ENCODE data around the gene VPS33B. TPM values are rescaled to one million over a fixed set of nuclear protein-coding genes. Genes with fewer than 3 reads are reported as not detected.

VPS33B gene
- total RNA-seq, 2 donors from 2014 or later: 7.3 to 12.2 TPM

DNA sequence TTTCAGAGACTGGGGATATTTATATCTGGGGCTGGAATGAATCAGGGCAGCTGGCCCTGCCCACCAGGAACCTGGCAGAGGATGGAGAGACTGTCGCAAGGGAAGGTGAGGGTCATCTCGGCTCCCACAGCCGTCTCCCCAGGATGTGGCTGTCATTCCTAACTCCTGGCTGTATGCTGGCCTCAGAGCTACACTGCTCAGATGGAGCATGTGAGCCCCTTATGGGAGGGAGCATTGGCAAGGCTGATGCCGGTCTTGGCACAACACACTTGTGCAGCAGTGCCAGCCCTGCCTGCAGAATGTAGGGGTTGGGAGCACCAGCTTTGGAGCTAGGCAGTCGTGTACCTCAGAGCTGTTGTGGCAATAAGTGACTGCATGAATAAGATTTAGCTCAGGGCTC is 62.5 kb downstream of the VPS33B start:
- peak; percentile 81 for ATAC-seq (ENCODE audit: insufficient number of reproducible peaks, low FRiP score, low read depth)

DNA sequence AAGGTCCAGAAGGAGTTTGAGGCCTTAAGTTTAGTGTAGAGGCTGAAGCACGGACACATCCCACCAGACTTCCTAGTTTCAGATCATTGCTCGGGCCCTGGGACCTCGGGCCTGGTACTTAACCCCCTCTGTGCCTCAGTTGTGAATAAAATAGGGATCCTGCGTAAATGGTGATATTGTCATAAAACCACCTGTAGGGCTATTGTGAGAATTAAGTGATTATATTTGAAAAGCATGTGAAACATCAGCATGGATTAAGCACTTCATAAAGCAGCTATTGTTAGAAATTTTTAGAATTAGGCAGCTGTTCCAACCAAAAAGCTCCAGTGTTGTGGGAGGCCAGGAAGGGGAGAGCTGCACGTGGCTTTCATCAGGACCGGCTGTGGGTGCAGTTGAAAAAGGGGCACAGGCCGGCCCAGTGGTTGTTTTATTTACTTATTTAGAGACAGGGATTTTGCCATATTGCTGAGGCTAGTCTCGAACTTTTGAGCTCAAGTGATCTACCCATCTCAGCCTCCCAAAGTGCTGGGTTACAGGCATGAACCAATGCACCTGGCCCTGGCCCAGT is 63.3 kb downstream of the VPS33B start:
- DNase-seq (ENCODE audit: low spot score) (no peak), ATAC-seq (ENCODE audit: insufficient number of reproducible peaks, low FRiP score, low read depth) (no peak)
- TF ChIP-seq, protein P1, sequence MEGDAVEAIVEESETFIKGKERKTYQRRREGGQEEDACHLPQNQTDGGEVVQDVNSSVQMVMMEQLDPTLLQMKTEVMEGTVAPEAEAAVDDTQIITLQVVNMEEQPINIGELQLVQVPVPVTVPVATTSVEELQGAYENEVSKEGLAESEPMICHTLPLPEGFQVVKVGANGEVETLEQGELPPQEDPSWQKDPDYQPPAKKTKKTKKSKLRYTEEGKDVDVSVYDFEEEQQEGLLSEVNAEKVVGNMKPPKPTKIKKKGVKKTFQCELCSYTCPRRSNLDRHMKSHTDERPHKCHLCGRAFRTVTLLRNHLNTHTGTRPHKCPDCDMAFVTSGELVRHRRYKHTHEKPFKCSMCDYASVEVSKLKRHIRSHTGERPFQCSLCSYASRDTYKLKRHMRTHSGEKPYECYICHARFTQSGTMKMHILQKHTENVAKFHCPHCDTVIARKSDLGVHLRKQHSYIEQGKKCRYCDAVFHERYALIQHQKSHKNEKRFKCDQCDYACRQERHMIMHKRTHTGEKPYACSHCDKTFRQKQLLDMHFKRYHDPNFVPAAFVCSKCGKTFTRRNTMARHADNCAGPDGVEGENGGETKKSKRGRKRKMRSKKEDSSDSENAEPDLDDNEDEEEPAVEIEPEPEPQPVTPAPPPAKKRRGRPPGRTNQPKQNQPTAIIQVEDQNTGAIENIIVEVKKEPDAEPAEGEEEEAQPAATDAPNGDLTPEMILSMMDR (IDR thresholded peaks at IDR 0.05): no peak
- H3K27ac ChIP-seq: peak overlapping the region; percentile 67 to 76
- no peaks in the 10 kb centered on the region for H3K27me3 ChIP-seq (replicated peaks; ENCODE audit: insufficient read depth)
- H3K9me3 ChIP-seq: no peaks in the 10 kb centered on the region
- no peaks in the 10 kb centered on the region for H3K36me3 ChIP-seq
- H3K4me1 ChIP-seq (ENCODE audit: control insufficient read depth in 1 of 2, low read depth in 2 of 2): peaks cover 19 to 56% of the 10 kb centered on the region in 2 donors
- H3K4me3 ChIP-seq: no peak overlapping the region

More for the DNA sequence above, 62.5 kb downstream of the VPS33B start:
- no peaks in the 10 kb centered on the region for H3K27me3 ChIP-seq (replicated peaks; ENCODE audit: insufficient read depth)
- peak overlapping the region; percentile 38 for H3K4me3 ChIP-seq
- H3K9me3 ChIP-seq: no peaks in the 10 kb centered on the region
- no peaks in the 10 kb centered on the region for H3K36me3 ChIP-seq
- H3K4me1 ChIP-seq (ENCODE audit: control insufficient read depth in 1 of 2, low read depth in 2 of 2): peaks cover 19 to 56% of the 10 kb centered on the region in 2 donors
- TF ChIP-seq, protein P1 (IDR thresholded peaks at IDR 0.05): no peak
- DNase-seq (ENCODE audit: low spot score): peak; percentile 54
- peak overlapping the region; percentile 67 to 76 for H3K27ac ChIP-seq

DNA sequence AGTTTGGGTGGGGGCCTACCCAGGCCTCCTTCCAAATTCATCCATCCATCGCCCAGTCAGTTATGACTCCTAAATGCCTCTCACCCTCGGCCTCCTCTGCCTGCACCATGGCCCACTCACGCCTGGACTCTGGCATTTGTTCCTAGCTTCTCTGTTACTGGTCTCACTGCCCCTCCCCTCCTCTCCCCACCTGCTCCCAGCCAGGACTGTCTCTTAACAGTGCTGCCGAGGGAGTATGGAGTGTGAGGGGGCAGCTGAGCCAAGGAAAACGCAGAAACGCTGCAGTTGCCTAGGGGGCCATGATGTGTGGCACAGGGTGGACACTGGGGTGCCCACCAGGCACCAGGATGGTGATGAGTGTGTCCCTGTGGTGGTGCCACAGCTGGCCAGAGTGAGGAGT is 64.6 kb downstream of the VPS33B start:
- Histone ChIP-seq H3K4me1 (ENCODE audit: control insufficient read depth in 1 of 2, low read depth in 2 of 2) (peaks cover 19 to 56% of the 10 kb centered on the region in 2 donors), H3K4me3 (peak overlapping the region; percentile 82), H3K27me3 (replicated peaks; ENCODE audit: insufficient read depth) (no peaks in the 10 kb centered on the region), H3K27ac (peak overlapping the region; percentile 16 to 67), H3K36me3 (peaks cover 10% of the 10 kb centered on the region), H3K9me3 (no peaks in the 10 kb centered on the region)
- no peak for ATAC-seq (ENCODE audit: insufficient number of reproducible peaks, low FRiP score, low read depth)
- TF ChIP-seq, protein P1 (IDR thresholded peaks at IDR 0.05): no peak
- no peak for DNase-seq (ENCODE audit: low spot score)

DNA sequence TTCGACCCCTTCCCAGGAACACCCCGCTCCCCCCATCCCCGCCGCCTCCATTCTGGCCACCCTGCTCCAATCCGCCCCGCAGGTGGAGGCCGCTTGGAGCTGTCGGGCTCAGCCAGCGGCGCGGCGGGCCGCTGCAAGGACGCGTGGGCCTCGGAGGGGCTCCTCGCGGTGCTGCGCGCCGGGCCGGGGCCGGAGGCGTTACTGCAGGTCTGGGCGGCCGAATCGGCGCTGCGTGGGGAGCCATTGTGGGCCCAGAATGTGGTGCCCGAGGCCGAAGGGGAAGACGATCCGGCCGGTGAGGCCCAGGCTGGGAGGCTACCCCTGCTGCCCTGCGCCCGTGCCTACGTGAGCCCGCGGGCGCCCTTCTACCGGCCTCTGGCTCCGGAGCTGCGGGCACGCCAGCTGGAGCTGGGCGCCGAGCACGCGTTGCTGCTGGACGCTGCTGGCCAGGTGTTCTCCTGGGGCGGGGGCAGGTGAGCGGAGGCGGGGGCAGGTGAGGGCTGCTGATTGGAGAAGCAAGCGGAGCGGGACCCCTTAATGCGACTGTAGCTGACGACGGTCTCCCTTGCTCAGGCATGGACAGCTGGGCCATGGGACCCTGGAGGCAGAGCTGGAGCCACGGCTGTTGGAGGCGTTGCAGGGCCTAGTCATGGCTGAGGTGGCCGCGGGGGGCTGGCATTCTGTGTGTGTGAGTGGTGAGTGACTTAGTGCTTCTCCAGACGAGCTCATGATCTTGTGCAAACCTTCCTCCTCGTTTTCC is 65.2 kb downstream of the VPS33B start:
- TF ChIP-seq, protein P1 (IDR thresholded peaks at IDR 0.05): no peak
- Histone ChIP-seq H3K27me3 (replicated peaks; ENCODE audit: insufficient read depth) (no peaks in the 10 kb centered on the region), H3K27ac (peak overlapping the region; percentile 16 to 67), H3K4me3 (peak overlapping the region; percentile 82), H3K9me3 (no peaks in the 10 kb centered on the region), H3K4me1 (ENCODE audit: control insufficient read depth in 1 of 2, low read depth in 2 of 2) (peaks cover 19 to 56% of the 10 kb centered on the region in 2 donors), H3K36me3 (peaks cover 10% of the 10 kb centered on the region)
- no peak for DNase-seq (ENCODE audit: low spot score)
- no peak for ATAC-seq (ENCODE audit: insufficient number of reproducible peaks, low FRiP score, low read depth)

DNA sequence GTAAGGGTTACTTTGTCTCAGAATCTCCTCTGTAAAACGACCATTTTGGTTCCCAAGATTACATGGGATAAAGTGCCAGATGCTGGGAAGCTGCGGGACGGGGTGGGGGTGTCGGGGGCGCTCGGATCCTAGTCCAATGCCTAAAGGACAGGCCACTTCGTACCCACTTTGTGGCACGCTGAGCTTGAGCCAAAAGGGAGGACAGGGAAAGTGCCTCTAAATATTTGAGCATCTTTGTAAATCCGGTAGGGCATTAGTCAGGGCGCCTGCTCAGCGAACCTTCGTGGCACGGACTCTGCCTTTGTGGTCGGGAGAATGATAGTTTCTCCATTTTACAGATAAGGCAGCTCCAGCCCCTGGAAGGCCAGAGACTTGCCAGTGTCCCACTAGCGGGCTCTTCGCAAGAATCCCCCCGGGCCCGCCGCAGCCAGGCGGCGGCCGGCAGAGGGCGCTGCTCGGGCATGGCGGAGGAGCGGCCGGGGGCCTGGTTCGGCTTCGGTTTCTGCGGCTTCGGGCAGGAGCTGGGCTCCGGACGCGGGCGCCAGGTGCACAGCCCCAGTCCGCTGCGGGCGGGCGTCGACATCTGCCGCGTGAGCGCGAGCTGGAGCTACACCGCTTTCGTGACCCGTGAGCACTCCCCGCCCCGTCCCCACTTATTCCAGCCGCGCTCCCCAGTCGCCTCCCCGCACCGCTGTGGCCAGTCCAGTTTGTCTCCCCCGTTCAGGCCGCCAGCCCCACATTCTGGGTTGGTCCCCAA is 65.9 kb downstream of the VPS33B start:
- Histone ChIP-seq H3K27ac (peak overlapping the region; percentile 27 to 67), H3K4me3 (peak overlapping the region; percentile 82), H3K36me3 (peaks cover 16% of the 10 kb centered on the region), H3K4me1 (ENCODE audit: control insufficient read depth in 1 of 2, low read depth in 2 of 2) (peaks cover 19 to 56% of the 10 kb centered on the region in 2 donors), H3K27me3 (replicated peaks; ENCODE audit: insufficient read depth) (no peaks in the 10 kb centered on the region), H3K9me3 (no peaks in the 10 kb centered on the region)
- ATAC-seq (ENCODE audit: insufficient number of reproducible peaks, low FRiP score, low read depth): no peak
- TF ChIP-seq, protein P1 (IDR thresholded peaks at IDR 0.05): peak; percentile 96
- DNase-seq (ENCODE audit: low spot score): no peak
